Measurements from ENCODE around the gene PDZD7.

PDZD7 gene

GRCh38 chr10:101005869-101006567 lies 24.9 kb downstream of the PDZD7 start:
- Histone ChIP-seq H3K4me1 (ENCODE audit: control insufficient read depth, insufficient read depth, low read length) (peaks cover 44% of the 10 kb centered on the region), H3K4me3 (ENCODE audit: low read length) (no peak overlapping the region), H3K36me3 (ENCODE audit: control insufficient read depth, insufficient read depth, low read length, severe bottlenecking) (peaks cover 53% of the 10 kb centered on the region), H3K27me3 (replicated peaks; ENCODE audit: control insufficient read depth, insufficient read depth, low read length) (no peaks in the 10 kb centered on the region), H3K9me3 (ENCODE audit: control insufficient read depth, low read length) (no peaks in the 10 kb centered on the region), H3K9ac (ENCODE audit: low read length) (no peak overlapping the region)
- DNase-seq (ENCODE audit: low read depth), result no peak

GRCh38 chr10:101005361-101005760 lies 25.6 kb downstream of the PDZD7 start:
- Histone ChIP-seq H3K4me1 (ENCODE audit: control insufficient read depth, insufficient read depth, low read length) (peaks cover 47% of the 10 kb centered on the region), H3K4me3 (ENCODE audit: low read length) (no peak overlapping the region), H3K9ac (ENCODE audit: low read length) (no peak overlapping the region), H3K27me3 (replicated peaks; ENCODE audit: control insufficient read depth, insufficient read depth, low read length) (no peaks in the 10 kb centered on the region), H3K9me3 (ENCODE audit: control insufficient read depth, low read length) (no peaks in the 10 kb centered on the region), H3K36me3 (ENCODE audit: control insufficient read depth, insufficient read depth, low read length, severe bottlenecking) (peaks cover 53% of the 10 kb centered on the region)
- DNase-seq (ENCODE audit: low read depth), result no peak

DNA sequence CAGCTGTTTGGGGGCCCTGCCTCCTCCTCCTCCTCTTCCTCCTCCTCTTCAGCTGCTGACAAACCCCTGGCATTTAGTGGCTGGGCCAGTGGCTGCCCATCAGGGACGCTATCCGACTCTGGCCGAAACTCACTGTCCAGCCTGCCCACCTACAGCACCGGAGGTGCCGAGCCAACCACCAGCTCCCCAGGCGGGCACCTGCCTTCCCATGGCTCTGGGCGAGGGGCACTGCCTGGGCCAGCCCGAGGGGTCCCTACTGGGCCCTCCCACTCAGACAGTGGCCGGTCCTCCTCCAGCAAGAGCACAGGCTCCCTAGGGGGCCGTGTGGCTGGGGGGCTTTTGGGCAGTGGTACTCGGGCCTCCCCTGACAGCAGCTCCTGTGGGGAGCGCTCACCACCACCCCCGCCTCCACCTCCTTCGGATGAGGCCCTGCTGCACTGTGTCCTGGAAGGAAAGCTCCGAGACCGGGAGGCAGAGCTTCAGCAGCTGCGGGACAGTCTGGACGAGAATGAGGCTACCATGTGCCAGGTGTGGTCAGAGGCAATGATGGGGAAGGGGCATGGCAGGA lies 27.2 kb downstream of the PDZD7 start:
- peaks cover 53% of the 10 kb centered on the region for H3K36me3 ChIP-seq (ENCODE audit: control insufficient read depth, insufficient read depth, low read length, severe bottlenecking)

DNA sequence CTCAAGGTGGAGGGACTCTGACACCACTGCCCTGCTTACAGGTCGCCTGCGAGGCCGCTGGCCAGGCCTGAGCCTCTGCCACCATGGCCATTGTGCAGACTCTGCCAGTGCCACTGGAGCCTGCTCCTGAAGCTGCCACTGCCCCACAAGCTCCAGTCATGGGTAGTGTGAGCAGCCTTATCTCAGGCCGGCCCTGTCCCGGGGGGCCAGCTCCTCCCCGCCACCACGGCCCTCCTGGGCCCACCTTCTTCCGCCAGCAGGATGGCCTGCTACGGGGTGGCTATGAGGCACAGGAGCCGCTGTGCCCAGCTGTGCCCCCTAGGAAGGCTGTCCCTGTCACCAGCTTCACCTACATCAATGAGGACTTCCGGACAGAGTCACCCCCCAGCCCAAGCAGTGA lies 28.5 kb downstream of the PDZD7 start:
- no peak for DNase-seq (ENCODE audit: low read depth)
- peaks cover 52% of the 10 kb centered on the region for H3K36me3 ChIP-seq (ENCODE audit: control insufficient read depth, insufficient read depth, low read length, severe bottlenecking)
- no peaks in the 10 kb centered on the region for H3K27me3 ChIP-seq (replicated peaks; ENCODE audit: control insufficient read depth, insufficient read depth, low read length)
- H3K4me1 ChIP-seq (ENCODE audit: control insufficient read depth, insufficient read depth, low read length), result peaks cover 50% of the 10 kb centered on the region
- peak overlapping the region; percentile 97 for H3K4me3 ChIP-seq (ENCODE audit: low read length)
- no peaks in the 10 kb centered on the region for H3K9me3 ChIP-seq (ENCODE audit: control insufficient read depth, low read length)
- H3K9ac ChIP-seq (ENCODE audit: low read length), result peak overlapping the region; percentile 90

More for the DNA sequence above, 27.2 kb downstream of the PDZD7 start:
- H3K4me3 ChIP-seq (ENCODE audit: low read length), result peak overlapping the region; percentile 11
- no peaks in the 10 kb centered on the region for H3K27me3 ChIP-seq (replicated peaks; ENCODE audit: control insufficient read depth, insufficient read depth, low read length)
- peaks cover 50% of the 10 kb centered on the region for H3K4me1 ChIP-seq (ENCODE audit: control insufficient read depth, insufficient read depth, low read length)
- DNase-seq (ENCODE audit: low read depth), result no peak
- peak overlapping the region; percentile 90 for H3K9ac ChIP-seq (ENCODE audit: low read length)
- H3K9me3 ChIP-seq (ENCODE audit: control insufficient read depth, low read length), result no peaks in the 10 kb centered on the region

GRCh38 chr10:101001659-101002035 lies 29.3 kb downstream of the PDZD7 start:
- Histone ChIP-seq H3K4me3 (ENCODE audit: low read length) (peak overlapping the region; percentile 97), H3K9me3 (ENCODE audit: control insufficient read depth, low read length) (no peaks in the 10 kb centered on the region), H3K9ac (ENCODE audit: low read length) (peak overlapping the region; percentile 90), H3K27me3 (replicated peaks; ENCODE audit: control insufficient read depth, insufficient read depth, low read length) (no peaks in the 10 kb centered on the region), H3K4me1 (ENCODE audit: control insufficient read depth, insufficient read depth, low read length) (peaks cover 47% of the 10 kb centered on the region), H3K36me3 (ENCODE audit: control insufficient read depth, insufficient read depth, low read length, severe bottlenecking) (peaks cover 44% of the 10 kb centered on the region)
- no peak for DNase-seq (ENCODE audit: low read depth)

GRCh38 chr10:101000915-101001658 lies 29.8 kb downstream of the PDZD7 start:
- Histone ChIP-seq H3K27me3 (replicated peaks; ENCODE audit: control insufficient read depth, insufficient read depth, low read length) (no peaks in the 10 kb centered on the region), H3K36me3 (ENCODE audit: control insufficient read depth, insufficient read depth, low read length, severe bottlenecking) (peaks cover 38% of the 10 kb centered on the region), H3K4me1 (ENCODE audit: control insufficient read depth, insufficient read depth, low read length) (peaks cover 50% of the 10 kb centered on the region), H3K4me3 (ENCODE audit: low read length) (peak overlapping the region; percentile 97), H3K9ac (ENCODE audit: low read length) (peak overlapping the region; percentile 90), H3K9me3 (ENCODE audit: control insufficient read depth, low read length) (no peaks in the 10 kb centered on the region)
- peak; percentile 95 for DNase-seq (ENCODE audit: low read depth)

DNA sequence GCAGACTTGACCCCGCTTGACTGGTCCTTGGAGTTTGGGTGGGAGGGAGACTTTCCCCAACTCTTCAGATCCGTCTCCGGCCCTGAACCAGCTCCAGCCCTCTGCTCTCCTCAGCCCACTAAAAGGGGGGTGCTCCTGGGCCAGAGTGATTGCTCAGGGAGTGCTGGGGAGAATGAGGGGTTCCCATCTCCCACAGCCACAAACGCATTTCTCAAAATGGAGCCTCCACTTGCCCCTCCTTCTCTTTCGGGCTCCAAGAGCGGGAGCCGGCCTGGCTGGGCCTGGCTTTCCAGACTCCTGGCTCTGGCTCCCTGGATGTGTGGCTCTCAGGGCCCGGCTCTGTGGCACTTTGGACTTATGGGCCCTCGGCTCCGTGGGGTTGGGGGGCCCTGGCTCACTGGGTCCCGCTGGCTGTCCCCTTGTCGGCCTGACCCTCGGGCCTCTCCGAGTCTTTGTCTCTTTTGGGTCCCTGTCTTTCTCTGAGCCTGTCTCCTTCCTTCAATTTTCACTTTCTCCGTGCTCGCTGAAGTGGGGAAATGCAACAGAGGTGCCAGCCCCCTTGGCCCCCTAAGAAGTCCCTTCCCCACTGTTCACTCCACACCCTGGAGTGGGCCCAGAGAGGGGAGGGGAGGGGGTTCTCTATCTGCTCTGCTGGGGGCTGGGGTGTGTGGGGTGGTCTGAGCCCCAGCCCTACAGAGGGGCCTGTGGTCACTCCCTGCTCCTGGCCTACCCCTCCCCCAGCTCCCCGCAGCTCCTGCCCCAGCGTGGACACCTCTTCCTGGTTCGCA lies 30.6 kb downstream of the PDZD7 start:
- no peaks in the 10 kb centered on the region for H3K27me3 ChIP-seq (replicated peaks; ENCODE audit: control insufficient read depth, insufficient read depth, low read length)
- H3K36me3 ChIP-seq (ENCODE audit: control insufficient read depth, insufficient read depth, low read length, severe bottlenecking), result peaks cover 31% of the 10 kb centered on the region
- peak overlapping the region; percentile 97 for H3K4me3 ChIP-seq (ENCODE audit: low read length)
- H3K9me3 ChIP-seq (ENCODE audit: control insufficient read depth, low read length), result no peaks in the 10 kb centered on the region
- peak overlapping the region; percentile 90 for H3K9ac ChIP-seq (ENCODE audit: low read length)
- peaks cover 50% of the 10 kb centered on the region for H3K4me1 ChIP-seq (ENCODE audit: control insufficient read depth, insufficient read depth, low read length)
- peak; percentile 67 for DNase-seq (ENCODE audit: low read depth)

- Histone ChIP-seq H3K27me3 (replicated peaks; ENCODE audit: control insufficient read depth, insufficient read depth, low read length) (no peaks in the 10 kb centered on the region), H3K4me1 (ENCODE audit: control insufficient read depth, insufficient read depth, low read length) (peaks cover 50% of the 10 kb centered on the region), H3K36me3 (ENCODE audit: control insufficient read depth, insufficient read depth, low read length, severe bottlenecking) (peaks cover 25% of the 10 kb centered on the region), H3K4me3 (ENCODE audit: low read length) (peak within 1 kb of the TSS; percentile 97), H3K9me3 (ENCODE audit: control insufficient read depth, low read length) (no peaks in the 10 kb centered on the region), H3K9ac (ENCODE audit: low read length) (peak within 1 kb of the TSS; percentile 90)
- DNase-seq (ENCODE audit: low read depth), result no peak
These were observed 31.2 kb downstream of the PDZD7 start, which contains the start of gene LZTS2 for GRCh38 chr10:100999742-101000126. LZTS2 (plus strand) TSS chr10:100999808; CDS start chr10:101002539, 2,731 bp downstream.

- no peaks in the 10 kb centered on the region for H3K9me3 ChIP-seq (ENCODE audit: control insufficient read depth, low read length)
- peaks cover 46% of the 10 kb centered on the region for H3K4me1 ChIP-seq (ENCODE audit: control insufficient read depth, insufficient read depth, low read length)
- H3K27me3 ChIP-seq (replicated peaks; ENCODE audit: control insufficient read depth, insufficient read depth, low read length), result no peaks in the 10 kb centered on the region
- H3K4me3 ChIP-seq (ENCODE audit: low read length), result peak overlapping the region; percentile 75
- DNase-seq (ENCODE audit: low read depth), result peak; percentile 93
- peak overlapping the region; percentile 90 for H3K9ac ChIP-seq (ENCODE audit: low read length)
- H3K36me3 ChIP-seq (ENCODE audit: control insufficient read depth, insufficient read depth, low read length, severe bottlenecking), result peaks cover 19% of the 10 kb centered on the region
These were observed 31.8 kb downstream of the PDZD7 start for GRCh38 chr10:100998991-100999741.

- Histone ChIP-seq H3K36me3 (ENCODE audit: control insufficient read depth, insufficient read depth, low read length, severe bottlenecking) (peaks cover 19% of the 10 kb centered on the region), H3K27me3 (replicated peaks; ENCODE audit: control insufficient read depth, insufficient read depth, low read length) (no peaks in the 10 kb centered on the region), H3K4me3 (ENCODE audit: low read length) (peak overlapping the region; percentile 75), H3K9ac (ENCODE audit: low read length) (peak overlapping the region; percentile 90), H3K9me3 (ENCODE audit: control insufficient read depth, low read length) (no peaks in the 10 kb centered on the region), H3K4me1 (ENCODE audit: control insufficient read depth, insufficient read depth, low read length) (peaks cover 38% of the 10 kb centered on the region)
- DNase-seq (ENCODE audit: low read depth), result peak; percentile 88
These were observed 32.5 kb downstream of the PDZD7 start for GRCh38 chr10:100998183-100998990.

Measured in adipocyte (in vitro differentiated cells).